GM18873 (cell line): Measurements from ENCODE around the gene LDB3.
"Not testable (repeated sequence)": the region's sequence is repeated elsewhere in the genome, so short reads cannot be mapped to it uniquely, and the experiment has no call there.

Experiments used
- ATAC-seq: cut with Tn5 transposase; IDR thresholded peaks from one replicate; pipeline ENCODE4 v1.9.1; 2021; ENCODE audit warnings: mild to moderate bottlenecking, moderate library complexity, moderate number of reproducible peaks; ENCODE audit not compliant: unreplicated experiment, low FRiP score

LDB3 gene

DNA sequence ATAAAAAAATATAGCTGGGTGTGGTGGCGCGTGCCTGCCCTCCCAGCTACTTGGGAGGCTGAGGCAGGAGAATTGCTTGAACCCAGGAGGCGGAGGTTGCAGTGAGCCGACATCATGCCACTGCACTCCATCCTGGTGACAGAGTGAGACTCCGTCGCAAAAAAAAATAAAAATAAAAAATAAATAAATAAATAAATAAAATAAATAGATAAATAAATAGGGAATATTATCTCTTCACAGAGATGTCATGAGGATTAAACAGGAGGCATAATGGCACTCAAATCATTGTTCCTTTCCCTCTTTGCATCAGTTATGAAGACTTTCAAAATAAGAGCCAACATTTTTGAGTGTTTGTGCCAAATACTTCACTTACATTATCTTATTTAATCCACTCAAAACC, 56.1 kb downstream of the LDB3 start:
- no peak for ATAC-seq

GRCh38 chr10:86725980-86726676, 57.8 kb downstream of the LDB3 start:
- ATAC-seq, result no peak

DNA sequence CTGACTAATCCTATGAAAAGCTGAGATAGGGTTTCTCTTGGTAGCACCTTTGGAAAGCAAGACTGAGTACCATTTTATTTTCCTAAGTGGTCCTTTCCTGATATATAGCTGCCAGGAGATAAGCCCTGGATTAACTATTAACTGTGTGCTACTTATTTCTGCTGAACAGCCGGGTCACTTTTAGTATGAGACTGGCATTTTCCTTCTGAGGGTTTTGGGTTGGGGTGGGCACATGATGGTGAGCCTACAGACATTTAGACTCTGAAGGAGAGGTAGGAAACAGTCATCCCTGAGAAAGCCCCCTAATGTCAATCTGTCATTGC, 58.3 kb downstream of the LDB3 start:
- no peak for ATAC-seq

DNA sequence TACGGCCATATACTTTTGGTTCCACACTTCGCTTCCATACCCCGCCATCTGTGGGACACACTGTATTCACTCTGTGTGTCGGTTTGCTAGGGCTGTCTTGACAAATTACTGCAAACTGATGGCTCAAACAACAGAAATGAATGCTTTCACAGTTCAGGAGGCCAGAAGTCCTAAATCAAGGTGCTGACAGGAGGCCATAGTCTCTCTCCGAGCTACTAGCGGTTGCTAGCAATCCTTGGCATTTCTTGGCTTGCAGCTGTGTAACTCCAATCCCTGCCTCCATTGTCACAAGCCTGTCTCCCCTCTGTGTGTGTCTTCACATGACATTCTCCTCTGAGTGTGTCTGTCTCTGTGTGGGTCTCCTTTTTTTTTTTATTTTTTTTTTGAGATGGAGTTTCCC, 59.2 kb downstream of the LDB3 start:
- ATAC-seq, result no peak

DNA sequence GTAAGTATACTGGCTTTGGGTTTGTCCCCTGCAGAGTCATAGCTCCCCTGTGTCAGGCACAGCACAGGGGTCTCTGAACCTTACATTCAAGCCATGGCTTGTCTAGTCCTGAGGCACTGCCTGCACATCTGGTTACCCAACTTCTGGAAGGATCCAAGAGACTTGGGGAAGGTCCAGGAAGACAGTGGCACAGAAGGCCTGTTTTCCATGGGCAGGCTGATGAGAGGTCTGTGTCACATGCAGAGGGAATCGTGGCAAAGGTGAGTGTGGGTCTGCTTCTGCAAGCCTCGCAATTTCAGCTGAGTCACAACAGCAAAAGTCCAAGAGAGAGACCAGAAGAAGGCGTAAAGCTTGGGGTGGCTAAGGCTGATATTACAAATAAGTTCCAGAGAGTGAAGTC, 59.7 kb downstream of the LDB3 start:
- ATAC-seq, result no peak

- no peak for ATAC-seq
Observed at GRCh38 chr10:86729677-86730076, 61.4 kb downstream of the LDB3 start.

- ATAC-seq, result no peak
Observed at GRCh38 chr10:86730227-86730626, 61.9 kb downstream of the LDB3 start.

GRCh38 chr10:86732771-86733170, 64.5 kb downstream of the LDB3 start:
- ATAC-seq, result no peak

- ATAC-seq, result no peak
Observed at GRCh38 chr10:86733260-86733671, 65.0 kb downstream of the LDB3 start.

DNA sequence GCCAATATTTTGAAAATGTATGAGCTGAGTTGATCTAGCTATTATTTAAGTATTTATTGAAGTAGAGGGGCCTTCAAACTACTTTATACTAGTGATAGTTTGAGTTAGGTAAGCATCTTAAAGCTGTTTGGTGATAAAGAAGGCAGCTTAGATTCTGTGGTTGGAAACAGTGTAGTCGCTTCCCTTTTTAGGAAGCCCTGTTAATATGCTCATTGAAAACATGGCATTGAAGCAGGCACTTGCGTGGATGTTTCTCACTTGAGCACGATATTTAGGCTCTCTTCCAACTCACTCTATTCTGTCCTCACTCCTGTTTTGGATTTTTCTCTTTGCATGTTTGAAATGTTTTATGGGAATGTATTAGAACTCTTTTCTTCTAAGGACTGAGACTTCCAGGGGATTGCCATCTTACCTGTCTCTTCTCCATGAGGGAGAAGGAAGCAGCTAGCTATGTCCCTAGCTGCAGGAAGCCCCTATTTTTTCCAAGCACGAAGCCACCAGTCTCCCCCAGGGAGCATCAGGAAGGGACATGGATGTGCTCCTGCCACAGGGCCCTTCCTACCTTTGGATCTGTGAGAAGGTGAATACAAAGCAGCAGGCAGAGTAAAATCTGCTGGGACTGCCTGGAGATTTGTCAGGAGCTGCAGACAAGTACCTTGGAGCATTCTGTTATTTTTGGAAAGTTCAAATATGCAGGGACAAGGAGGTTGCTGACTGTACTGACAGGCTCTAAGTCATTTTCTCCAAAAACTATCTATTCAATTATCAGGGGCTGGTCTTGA, 66.1 kb downstream of the LDB3 start:
- no peak for ATAC-seq

DNA sequence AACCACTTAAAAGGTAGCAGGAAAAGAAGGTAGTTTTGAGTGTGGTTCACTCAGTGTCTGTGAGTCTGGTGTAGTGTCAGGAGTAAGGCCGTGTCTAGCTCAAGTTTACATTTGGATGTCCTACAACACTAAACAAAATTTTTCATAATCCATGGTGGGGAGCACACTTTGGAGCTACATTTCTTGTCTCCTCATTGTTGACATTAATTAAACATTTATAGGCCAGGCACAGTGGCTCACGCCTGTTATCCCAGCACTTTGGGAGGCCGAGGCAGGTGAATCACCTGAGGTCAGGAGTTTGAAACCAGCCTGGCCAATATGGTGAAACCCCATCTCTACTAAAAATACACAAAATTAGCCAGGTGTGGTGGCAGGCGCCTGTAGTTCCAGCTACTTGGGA, 67.0 kb downstream of the LDB3 start:
- not testable (repeated sequence) for ATAC-seq

DNA sequence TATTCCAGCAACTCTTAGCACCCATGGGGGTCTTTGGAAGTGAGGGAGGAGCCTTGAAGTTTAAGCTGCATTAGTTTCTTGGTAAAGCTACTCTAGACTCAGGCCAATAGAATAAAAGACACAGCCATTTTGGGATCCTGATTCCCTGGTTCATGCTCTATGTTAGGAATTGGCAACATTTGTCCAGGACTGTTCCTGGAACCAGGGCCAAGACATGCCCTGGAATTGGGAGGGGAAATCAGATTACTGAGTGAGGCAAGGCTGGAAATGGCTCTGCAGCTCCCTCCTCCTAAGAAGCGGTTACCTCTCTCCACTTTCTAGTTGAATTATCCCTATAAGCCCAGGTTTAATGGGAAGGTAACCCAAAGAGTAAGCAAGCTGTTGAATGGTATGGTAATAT, 73.9 kb downstream of the LDB3 start:
- ATAC-seq, result no peak

DNA sequence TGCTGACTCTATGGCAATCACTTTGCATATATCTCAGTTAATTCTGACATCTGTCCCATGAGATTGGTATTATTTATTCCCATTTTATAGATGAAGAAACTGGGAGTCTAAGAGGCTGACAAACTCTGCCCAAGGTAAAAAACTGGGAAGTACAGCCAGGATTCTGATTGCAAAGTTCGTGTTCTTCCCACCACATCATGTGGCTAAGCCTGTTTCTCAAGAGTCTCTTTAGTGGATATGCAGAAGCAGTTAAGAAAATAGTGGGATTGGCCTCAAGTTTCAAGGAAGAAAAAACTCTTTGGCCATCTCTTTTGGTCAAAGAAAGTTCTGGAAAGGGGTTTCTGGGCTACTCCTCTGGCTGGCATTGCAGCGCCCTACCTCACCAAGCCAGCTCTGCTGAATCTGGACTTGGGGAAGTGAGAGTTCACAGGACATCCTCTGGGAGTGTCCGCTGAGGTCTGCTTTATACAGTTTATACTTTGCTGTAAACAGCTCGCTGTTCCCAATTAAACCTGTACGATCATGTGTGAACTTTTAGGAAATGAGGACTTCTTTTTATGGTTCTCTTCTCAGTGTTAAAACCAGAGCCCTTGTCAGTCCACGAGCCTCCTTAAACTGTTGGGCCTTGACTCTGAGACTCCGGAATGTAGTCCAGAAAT, 75.9 kb downstream of the LDB3 start:
- no peak for ATAC-seq

DNA sequence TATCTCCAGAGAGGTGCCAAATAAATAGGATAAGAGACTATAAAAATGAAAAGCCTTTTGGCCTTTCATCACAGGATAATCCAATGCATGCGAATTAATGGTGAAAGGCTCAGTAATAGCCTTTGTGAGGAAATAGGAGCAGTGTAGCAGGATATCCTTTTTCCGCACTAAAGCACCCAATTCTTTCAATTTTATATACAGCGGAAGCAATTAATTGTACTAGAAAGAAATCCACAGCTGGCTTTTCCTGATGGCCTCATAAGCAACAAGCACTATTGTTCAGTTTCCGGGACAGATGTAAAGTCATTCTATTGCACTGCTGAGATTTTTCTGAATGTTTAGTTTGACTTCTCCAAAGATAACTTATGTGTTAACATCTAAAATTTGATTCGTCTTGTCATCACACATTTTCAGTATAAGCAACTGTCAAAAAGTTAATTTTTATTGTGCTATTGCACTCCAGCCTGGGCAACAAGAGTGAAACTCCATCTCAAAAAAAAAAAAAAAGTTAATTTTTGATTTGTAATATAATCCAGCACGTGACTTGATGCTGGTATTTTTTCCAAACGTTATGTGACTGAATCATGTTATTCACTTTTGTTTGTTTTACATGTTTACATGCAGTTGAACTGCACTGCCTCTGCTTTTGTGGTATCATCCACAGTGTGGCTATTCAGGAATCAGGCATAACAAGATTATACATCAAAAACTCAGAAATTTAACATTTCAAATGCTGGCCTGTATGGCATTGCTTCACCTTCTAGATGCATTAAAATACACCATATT, 79.7 kb downstream of the LDB3 start:
- ATAC-seq, result no peak

DNA sequence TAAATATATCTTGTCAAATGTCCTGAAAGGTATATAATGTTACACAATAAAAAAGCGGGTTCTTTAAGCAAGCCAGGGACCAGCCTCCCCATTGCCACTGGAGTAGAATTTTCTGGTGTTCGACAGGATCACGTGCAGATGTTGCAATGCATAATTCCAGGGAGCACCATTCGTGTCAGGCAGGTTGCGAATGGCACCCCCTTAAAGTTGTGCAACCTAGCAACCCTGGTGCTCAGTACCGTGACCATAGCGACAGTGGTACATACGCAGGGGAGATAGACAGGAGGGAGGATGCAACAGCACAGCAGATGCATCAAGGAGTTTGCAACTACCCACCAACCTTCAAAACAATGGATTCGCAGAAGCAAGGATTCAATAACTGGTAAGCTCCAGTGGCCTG, 81.5 kb downstream of the LDB3 start:
- no peak for ATAC-seq

DNA sequence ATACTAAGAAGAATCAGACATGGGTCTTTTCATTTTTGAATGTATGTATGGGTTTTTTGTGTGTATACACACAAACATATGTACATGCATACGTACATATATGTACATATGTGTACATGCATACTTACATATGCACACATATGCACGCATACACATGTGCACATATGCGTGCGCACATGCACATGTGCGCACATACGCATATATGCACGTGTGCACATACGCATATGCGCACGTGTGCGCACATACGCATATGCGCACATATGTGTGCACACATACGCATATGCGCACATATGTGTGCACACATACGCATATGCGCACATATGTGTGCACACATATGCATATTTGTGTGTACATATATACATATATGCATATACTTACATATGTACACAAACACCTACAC, 83.2 kb downstream of the LDB3 start:
- no peak for ATAC-seq

GRCh38 chr10:86752311-86752710, 84.0 kb downstream of the LDB3 start:
- ATAC-seq, result no peak

DNA sequence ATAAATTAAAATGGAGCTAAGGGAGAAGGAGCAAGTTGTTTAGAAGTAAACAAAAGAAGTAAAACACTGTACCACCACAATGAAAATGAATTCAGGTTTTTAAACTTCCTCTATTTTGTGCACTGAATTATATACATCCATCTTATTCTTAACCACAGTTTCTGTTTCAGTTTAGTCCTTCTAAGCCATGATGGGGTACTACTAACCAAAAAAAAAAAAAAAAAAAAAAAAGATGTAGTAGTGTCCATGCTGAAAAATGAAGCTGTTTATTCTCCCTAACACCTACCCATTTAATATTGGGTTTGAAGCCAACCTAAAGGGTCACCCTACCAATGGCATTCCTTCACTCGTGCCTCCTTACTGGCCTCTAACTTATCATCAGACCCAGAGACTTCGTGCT, 84.7 kb downstream of the LDB3 start:
- ATAC-seq, result no peak

GRCh38 chr10:86753638-86754434, 85.5 kb downstream of the LDB3 start:
- no peak for ATAC-seq

DNA sequence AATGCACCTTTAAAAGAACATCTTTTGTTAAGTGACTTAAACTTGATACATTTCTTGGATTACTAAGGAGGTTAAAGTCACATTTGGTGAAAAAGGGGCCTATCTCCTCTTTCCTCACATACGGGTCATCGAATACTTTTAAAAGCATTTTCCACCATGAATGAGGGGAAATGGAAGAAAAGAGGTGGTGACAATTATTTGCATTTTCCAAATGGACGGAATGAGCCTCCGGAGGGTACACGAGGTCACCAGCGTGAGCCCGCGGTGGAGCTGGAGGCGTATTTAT, 87.1 kb downstream of the LDB3 start:
- ATAC-seq, result no peak
